ENCODE data around the gene IKZF2. TPM values are rescaled to one million over a fixed set of nuclear protein-coding genes. Genes with fewer than 3 reads are reported as not detected.

Gene IKZF2
- total RNA-seq, 1 donor from 2014 or later: 0.86 TPM

DNA sequence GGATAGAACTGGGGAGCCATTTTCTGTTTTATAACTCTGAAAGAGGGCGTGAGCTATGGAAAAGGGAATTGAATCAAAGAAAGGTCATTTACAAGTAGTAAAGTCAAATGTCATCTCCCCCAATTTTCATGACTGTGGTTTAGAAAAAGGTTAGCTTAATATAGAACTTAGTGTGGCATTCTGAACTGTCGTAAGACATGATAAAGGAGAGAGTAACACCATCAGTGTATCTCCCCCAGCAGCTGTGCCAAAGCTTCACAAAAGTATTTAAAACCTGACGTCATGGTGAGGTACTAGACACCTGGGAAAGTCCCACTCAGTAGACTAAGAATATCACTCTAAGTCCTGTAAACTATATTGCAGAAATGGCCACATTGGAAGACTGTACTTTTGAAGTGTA is 5.8 kb upstream of the IKZF2 start:
- no peak for TF ChIP-seq CTCF (conservative IDR thresholded peaks at IDR 0.05; ENCODE audit: low read depth, low read length)
- no peak overlapping the region for H3K4me3 ChIP-seq (ENCODE audit: low read depth, low read length)
- no peak for DNase-seq (ENCODE audit: low read depth)

DNA sequence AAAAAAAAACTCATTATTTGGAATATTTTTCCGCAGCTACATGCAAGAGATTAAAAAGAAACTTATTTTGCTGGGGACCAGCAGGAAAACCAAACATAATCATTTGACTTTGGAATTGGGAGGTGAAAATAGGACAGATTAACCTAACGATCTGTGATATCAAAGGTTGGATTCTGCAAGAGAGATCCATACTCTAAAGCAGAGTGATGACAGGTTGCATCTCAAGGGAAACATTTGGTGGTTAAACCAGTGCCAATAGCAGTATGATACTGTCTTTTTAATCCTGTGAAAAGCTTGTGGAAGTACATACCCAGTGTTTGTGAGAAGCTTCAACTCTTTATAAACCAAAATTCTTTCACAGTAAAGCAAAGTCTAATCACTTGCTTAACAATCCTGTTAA is 5.3 kb upstream of the IKZF2 start:
- H3K4me3 ChIP-seq (ENCODE audit: low read depth, low read length): no peak overlapping the region
- no peak for DNase-seq (ENCODE audit: low read depth)
- TF ChIP-seq CTCF (conservative IDR thresholded peaks at IDR 0.05; ENCODE audit: low read depth, low read length): no peak

DNA sequence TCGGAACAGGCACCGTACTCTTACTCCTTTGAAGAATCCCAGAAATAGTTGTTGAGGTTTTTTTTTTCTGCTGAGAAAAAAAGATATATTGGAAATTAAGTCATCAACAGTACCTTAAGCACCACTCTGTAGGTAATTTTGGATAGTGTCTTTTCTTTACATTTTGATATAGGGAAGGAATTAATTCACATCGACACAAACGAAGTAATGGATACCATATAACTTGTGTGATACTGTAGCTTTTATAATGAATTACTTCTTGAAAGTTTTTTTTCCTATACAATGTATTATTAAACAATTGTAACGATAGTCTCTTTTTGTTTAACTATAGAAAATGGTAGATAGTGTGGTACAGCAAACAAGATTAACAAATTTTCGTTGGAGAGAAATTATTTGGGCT is 1.5 kb upstream of the IKZF2 start:
- no peak for DNase-seq (ENCODE audit: low read depth)
- no peak for TF ChIP-seq CTCF (conservative IDR thresholded peaks at IDR 0.05; ENCODE audit: low read depth, low read length)
- peak overlapping the region; percentile 79 for H3K4me3 ChIP-seq (ENCODE audit: low read depth, low read length)

DNA sequence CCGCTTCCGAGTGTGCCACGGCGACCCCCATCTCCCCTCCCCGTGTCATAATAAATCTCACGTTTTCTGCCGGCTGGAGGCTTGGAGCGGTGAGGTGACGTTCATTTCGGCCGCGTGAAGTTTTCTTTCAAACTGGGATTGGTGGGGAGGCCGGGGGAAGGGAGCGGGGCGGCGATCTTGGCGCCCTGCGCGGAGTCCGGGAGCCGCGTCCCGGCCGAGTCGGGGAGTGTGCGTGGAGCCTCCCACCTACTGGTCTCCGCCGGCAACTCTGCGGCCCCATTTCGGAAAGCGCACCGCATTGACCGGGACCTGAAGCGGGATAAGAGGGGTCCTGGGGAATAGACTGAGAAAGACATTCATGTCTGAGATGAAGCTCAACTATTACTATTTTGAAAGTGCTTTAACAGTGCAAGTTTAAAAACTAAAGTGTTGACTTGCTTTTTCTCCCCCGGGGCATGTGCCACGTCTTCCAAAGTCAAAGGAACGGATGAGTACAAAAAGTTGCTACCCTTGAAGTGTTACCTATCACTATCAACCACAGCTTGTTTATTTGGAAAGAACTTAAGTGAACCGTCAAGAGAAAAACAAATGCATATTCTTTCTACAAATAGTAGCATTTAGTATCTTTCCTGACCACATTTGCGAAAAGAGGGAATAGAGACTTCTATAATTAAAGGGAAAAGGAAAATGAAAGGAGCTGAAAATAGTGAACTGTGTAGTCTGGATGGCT is 818 bp upstream of the IKZF2 start:
- no peak for DNase-seq (ENCODE audit: low read depth)
- peak overlapping the region; percentile 79 for H3K4me3 ChIP-seq (ENCODE audit: low read depth, low read length)
- peak; percentile 48 for TF ChIP-seq CTCF (conservative IDR thresholded peaks at IDR 0.05; ENCODE audit: low read depth, low read length)

GRCh38 chr2:213150315-213151097 is 906 bp downstream of the IKZF2 start:
- TF ChIP-seq CTCF (conservative IDR thresholded peaks at IDR 0.05; ENCODE audit: low read depth, low read length): no peak
- DNase-seq (ENCODE audit: low read depth): no peak
- peak overlapping the region; percentile 79 for H3K4me3 ChIP-seq (ENCODE audit: low read depth, low read length)

DNA sequence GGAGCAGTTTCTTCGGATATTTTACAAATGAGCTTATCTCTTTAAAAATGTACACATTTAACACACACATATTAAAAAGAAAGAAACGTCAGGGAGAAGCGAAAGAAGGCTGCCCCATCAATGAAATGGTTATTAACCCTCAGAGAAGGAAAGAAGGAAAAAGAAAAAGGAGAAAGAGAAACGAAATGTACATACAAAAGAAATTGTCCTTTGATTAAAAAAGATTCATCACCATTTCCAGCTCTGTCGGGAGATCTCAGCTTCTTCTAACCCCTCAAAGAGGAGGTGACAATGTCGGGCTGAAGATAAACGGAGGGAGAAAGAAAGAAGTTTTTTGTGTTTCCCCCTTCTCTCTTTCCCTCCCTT is 1.5 kb downstream of the IKZF2 start:
- no peak for DNase-seq (ENCODE audit: low read depth)
- H3K4me3 ChIP-seq (ENCODE audit: low read depth, low read length): peak overlapping the region; percentile 79
- TF ChIP-seq CTCF (conservative IDR thresholded peaks at IDR 0.05; ENCODE audit: low read depth, low read length): no peak

Measured in epithelial cell of proximal tubule (primary cell).